Measurements from ENCODE around the gene AUTS2.

The AUTS2 gene

DNA sequence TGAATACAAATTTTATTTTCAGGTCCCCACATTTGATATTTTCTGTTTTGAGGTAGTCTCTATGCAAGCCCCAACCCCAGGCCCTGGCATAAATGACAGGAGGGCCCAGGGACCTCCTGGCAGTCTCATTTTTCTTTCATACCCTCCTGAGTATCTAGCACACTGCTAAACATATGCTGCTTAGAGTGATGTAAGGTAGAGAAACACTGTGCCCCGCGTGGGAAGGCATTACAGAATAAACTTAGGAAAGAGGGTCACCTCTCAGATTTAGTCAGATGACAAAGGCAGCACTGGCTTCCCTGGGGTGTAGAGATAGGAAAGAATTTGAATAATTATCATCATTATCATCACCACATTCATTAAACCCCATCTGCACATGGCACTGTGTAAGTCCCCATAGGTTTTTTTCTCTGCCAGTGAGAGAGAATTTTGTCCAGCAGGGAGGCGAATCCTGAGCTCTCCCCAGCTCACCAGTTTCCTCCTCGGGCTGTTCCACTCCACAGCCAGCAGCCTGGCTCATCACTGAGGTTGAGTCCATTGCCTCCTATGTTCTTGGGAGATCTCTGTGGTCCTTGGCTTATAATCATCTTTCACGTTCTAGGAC lies 1026.3 kb downstream of the AUTS2 start:
- no peak for TF ChIP-seq ZNF274 (IDR thresholded peaks at IDR 0.05; ENCODE audit: low read depth, low read length)
- H3K4me3 ChIP-seq (ENCODE audit: low read length), result no peak overlapping the region

- no peak for TF ChIP-seq ZNF274 (IDR thresholded peaks at IDR 0.05; ENCODE audit: low read depth, low read length)
Measured at GRCh38 chr7:70627461-70627860, 1029.2 kb downstream of the AUTS2 start.

DNA sequence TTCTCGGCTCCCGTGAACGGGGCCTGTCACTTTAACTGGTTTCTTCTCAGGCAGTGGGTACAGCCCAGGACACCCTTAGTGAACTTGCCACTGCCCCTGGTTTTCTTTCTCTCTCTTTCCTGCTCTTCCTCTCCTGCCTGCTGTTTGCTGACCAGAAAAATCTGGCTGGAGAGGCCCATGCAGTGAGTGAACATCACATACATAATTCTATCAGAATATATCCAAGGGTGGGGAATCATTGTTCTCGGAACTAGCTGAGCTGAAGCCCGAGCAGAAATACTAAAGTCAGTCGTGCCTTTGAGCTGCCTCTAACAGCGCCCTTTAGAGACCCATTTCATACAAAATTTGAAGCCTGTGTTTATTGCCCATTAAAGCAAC lies 1032.2 kb downstream of the AUTS2 start:
- no peak for TF ChIP-seq ZNF274 (IDR thresholded peaks at IDR 0.05; ENCODE audit: low read depth, low read length)
- H3K4me3 ChIP-seq (ENCODE audit: low read length), result no peak overlapping the region

More at GRCh38 chr7:70627461-70627860, 1029.2 kb downstream of the AUTS2 start:
- H3K4me3 ChIP-seq (ENCODE audit: low read length), result no peak overlapping the region

DNA sequence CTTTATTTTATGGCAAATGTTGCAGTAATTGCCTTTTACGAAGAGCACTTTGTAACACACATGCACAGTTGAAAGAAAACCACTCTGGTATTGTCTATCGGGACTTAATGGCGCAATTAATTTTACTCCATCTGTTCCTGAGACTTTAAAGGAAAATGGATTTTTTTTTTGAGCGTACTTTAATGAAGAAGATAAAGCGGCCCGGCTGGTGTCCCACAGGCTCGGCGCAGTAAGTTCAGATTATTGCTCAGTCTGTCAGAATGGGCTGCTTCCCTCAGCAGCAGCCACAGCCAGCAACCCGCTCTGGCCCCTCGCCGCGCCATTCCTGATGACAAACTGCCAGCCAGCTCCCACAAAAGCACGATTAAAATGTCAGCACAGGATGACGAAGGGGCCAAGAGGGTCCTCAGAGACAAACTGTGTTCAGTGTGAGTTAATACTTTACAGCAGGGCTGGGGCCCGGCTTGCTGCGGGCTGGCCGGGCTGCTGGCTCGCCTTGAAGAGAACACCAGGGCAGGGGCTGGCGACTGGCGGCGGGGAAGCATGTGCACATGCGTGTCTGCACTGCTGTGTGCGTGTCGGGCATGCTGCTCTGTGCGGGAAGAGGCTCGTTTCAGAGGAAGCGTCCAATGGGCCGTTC lies 1032.7 kb downstream of the AUTS2 start:
- no peak for TF ChIP-seq ZNF274 (IDR thresholded peaks at IDR 0.05; ENCODE audit: low read depth, low read length)
- H3K4me3 ChIP-seq (ENCODE audit: low read length), result no peak overlapping the region

DNA sequence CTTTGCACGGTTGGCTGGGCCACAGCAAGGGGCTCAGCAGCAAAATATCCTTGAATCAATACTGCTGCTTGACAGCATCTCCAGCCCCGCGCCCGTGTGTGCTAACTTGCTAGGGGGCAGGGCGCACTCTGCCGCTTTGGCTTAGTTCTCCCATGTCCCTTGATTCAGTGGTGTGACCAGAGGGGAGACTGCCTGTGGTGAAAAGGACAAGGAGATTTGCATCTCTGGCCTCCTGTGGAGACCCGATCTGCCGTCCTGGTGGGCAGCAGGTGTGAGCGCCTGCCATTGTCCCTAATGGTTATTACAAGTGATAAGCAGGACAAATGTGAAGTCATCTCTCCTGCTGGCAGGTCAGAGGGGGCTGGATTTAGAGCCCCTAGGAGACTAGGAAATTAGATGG lies 1033.4 kb downstream of the AUTS2 start:
- no peak overlapping the region for H3K4me3 ChIP-seq (ENCODE audit: low read length)
- no peak for TF ChIP-seq ZNF274 (IDR thresholded peaks at IDR 0.05; ENCODE audit: low read depth, low read length)

- TF ChIP-seq ZNF274 (IDR thresholded peaks at IDR 0.05; ENCODE audit: low read depth, low read length), result no peak
- H3K4me3 ChIP-seq (ENCODE audit: low read length), result no peak overlapping the region
Measured at GRCh38 chr7:70632400-70632799, 1034.1 kb downstream of the AUTS2 start.

DNA sequence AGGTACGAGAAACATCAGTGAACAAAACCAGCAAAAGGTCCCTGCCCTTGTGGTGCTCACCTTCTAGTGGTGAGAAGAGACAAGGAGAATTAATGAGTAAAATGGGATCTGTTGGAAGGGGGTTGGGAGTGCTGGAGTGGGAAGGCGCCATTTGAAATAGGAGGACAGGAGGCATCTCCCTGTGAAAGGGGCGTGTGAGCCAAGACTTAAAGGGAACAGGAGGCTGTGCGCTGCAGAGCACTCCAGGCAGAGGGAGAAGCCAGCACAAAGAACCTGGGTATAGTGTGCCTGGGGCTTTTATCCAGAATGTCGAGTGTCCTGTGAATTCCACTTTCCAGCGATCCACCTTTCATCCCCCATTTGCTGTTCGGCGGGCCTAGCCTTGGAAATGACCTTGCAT lies 1035.8 kb downstream of the AUTS2 start:
- H3K4me3 ChIP-seq (ENCODE audit: low read length), result no peak overlapping the region
- TF ChIP-seq ZNF274 (IDR thresholded peaks at IDR 0.05; ENCODE audit: low read depth, low read length), result no peak

DNA sequence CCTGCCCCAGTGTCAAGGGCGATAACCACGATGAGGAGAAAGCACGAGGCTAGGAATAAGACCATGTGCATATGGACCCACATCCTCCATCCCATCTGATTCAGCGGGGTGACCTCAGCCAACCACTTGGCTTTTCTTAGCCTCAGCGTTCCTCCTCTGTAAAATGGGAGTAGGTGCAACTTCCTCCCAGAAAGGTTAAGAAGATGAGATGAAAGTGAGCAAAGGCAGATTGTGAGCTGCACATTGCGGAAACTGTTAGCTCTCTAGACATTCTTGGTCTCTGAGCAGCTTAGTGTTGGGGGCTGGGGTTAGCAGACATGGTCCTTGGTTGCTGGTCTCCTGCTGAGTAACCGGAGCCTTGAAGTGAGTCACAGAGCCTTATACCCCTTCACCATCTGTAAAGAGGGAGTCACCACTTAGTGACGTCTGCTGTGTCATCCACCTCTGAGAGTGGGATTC lies 1036.4 kb downstream of the AUTS2 start:
- no peak overlapping the region for H3K4me3 ChIP-seq (ENCODE audit: low read length)
- no peak for TF ChIP-seq ZNF274 (IDR thresholded peaks at IDR 0.05; ENCODE audit: low read depth, low read length)

DNA sequence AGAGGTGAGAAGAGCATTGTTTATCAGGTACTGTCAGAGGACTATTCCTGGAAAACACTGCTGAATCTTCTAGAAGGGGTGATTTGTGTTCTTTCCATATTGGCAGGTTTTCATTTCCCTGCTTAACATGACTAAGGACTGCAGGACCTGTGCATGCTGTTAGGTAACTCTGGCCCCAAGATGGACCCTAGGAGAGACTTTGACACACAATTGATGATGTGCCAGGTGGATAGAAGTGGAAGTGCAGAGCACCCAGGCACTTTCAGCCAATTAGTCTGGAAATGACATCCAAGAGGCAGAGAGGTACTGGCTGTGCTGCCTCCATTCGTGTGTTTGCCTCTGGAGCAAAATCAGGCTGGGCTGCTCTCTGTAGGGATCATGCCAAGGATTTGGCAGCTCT lies 1037.4 kb downstream of the AUTS2 start:
- no peak for TF ChIP-seq ZNF274 (IDR thresholded peaks at IDR 0.05; ENCODE audit: low read depth, low read length)
- H3K4me3 ChIP-seq (ENCODE audit: low read length), result no peak overlapping the region

- H3K4me3 ChIP-seq (ENCODE audit: low read length), result no peak overlapping the region
- no peak for TF ChIP-seq ZNF274 (IDR thresholded peaks at IDR 0.05; ENCODE audit: low read depth, low read length)
Measured at GRCh38 chr7:70636169-70636568, 1037.9 kb downstream of the AUTS2 start.

- no peak overlapping the region for H3K4me3 ChIP-seq (ENCODE audit: low read length)
- TF ChIP-seq ZNF274 (IDR thresholded peaks at IDR 0.05; ENCODE audit: low read depth, low read length), result no peak
Measured at GRCh38 chr7:70637726-70638125, 1039.5 kb downstream of the AUTS2 start.

DNA sequence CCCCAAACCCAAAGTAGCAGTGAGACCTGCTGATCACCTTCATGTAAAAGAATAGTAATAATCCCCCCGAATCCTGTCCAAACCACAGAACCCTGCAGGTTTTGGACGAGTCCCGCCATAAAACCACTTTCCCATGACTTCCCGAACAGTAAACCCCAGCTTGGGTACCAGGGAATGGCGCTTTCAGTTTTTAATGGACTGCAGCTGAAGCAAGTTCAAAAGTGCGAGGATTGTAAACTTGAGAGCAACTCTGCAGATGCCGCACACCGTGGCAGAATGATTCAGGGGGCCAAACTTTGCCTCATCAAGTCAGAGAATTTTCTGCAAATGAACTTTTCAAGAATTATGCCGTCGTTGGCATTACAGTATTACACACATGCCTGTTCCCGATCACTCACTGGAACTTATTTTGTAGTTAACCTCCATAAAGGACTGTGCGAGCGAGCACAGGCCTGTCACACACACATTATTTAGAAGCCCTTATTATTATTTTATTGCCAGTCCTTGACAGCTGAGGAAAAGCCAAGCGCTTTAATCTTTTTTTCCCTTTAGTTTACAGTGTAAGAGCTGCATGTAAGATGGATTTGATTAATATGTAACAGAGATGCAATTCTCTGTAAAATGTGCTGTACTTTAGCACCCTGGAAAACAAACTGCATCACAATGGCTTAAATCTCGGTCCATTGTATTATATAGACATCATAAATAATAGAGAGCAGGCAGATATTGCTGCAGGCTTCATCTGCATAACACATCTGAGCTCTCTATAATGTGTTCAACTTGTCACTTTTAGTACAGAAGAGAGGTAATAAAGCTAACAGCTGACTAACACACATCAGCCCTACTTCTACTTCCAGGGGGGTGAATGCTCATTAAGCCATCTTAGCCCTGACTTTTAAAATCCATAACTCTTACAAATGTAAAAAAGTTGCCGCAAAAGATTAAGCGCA lies 1040.2 kb downstream of the AUTS2 start:
- H3K4me3 ChIP-seq (ENCODE audit: low read length), result no peak overlapping the region
- TF ChIP-seq ZNF274 (IDR thresholded peaks at IDR 0.05; ENCODE audit: low read depth, low read length), result no peak

DNA sequence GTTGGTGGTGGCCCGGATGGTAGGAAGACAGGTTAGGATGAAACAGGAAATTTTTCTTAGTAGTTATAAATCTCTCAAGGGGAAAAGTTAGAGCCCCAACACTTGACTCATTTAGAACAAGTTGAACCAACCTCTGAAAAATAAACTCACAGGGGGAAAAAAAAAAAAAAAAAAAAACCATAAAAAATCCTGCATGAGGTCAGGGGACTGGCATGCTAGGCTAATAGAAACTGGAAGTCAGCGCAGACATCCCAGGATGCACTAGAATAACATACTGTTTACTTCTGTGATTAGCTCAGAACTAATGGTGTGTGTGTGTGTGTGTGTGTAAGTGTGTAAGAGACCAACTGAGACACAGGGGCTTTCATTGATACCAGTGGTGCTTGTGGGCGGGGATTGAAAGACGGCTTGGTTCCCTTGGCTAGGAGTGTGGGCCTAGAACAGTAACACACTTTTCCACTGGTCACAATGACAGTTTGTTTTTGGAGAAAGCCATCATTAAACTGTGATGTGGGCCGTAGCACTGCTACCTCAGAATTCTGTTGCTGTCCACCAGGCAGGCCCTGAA lies 1042.1 kb downstream of the AUTS2 start:
- no peak overlapping the region for H3K4me3 ChIP-seq (ENCODE audit: low read length)
- TF ChIP-seq ZNF274 (IDR thresholded peaks at IDR 0.05; ENCODE audit: low read depth, low read length), result no peak

DNA sequence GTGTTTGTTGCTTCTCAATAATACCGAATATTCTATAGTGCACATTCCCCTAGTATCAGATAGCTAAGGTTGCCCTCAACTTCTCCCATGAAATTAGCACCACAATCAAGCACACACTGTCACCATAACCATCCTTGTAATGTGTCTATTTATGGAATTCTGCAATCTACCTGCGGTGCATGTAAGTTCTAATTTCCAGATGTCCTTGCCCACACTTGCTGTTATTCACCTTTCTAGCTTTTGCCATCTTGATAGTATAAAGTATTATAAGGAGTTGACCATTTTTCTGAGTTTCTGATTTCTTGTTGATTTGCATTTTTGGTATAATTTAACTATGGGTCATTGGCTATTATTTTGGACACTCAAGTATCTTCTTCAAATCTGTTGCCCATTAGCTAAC lies 1043.6 kb downstream of the AUTS2 start:
- TF ChIP-seq ZNF274 (IDR thresholded peaks at IDR 0.05; ENCODE audit: low read depth, low read length), result no peak
- no peak overlapping the region for H3K4me3 ChIP-seq (ENCODE audit: low read length)

All from GM08714 (cell line).